Measurements from ENCODE around the gene SYNDIG1. TPM values are rescaled to one million over a fixed set of nuclear protein-coding genes. Genes with fewer than 3 reads are reported as not detected.

Gene SYNDIG1
- polyA plus RNA-seq, 1 donor from 2014 or later = 0.22 TPM

DNA sequence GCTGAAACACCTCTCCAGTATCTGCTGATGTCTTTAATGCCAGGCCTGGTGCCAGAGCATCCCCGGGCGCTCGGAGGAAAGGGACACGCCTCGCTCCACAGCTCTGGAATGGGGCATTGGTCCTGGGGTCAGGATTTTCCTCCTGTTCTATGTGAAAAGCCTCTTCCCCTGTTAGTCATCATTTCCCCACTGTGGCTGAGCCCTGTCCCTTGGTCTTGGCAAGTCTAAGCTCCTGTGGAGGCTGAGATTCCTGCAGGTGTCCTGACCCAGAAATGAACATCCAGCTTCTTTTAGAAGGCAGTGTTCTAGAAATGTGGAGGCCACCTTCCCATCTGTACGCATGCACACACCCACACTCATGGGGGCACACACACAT is 19.4 kb downstream of the SYNDIG1 start:
- no peaks in the 10 kb centered on the region for H3K79me2 ChIP-seq (replicated peaks; ENCODE audit: insufficient read depth, low read length)
- H3K4me3 ChIP-seq (ENCODE audit: low read length) = no peak overlapping the region
- no peak overlapping the region for H3K9ac ChIP-seq (ENCODE audit: low read length)
- TF ChIP-seq, protein P1, sequence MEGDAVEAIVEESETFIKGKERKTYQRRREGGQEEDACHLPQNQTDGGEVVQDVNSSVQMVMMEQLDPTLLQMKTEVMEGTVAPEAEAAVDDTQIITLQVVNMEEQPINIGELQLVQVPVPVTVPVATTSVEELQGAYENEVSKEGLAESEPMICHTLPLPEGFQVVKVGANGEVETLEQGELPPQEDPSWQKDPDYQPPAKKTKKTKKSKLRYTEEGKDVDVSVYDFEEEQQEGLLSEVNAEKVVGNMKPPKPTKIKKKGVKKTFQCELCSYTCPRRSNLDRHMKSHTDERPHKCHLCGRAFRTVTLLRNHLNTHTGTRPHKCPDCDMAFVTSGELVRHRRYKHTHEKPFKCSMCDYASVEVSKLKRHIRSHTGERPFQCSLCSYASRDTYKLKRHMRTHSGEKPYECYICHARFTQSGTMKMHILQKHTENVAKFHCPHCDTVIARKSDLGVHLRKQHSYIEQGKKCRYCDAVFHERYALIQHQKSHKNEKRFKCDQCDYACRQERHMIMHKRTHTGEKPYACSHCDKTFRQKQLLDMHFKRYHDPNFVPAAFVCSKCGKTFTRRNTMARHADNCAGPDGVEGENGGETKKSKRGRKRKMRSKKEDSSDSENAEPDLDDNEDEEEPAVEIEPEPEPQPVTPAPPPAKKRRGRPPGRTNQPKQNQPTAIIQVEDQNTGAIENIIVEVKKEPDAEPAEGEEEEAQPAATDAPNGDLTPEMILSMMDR (IDR thresholded peaks at IDR 0.05; ENCODE audit: poor library complexity, severe bottlenecking) = no peak
- TF ChIP-seq, protein P2, sequence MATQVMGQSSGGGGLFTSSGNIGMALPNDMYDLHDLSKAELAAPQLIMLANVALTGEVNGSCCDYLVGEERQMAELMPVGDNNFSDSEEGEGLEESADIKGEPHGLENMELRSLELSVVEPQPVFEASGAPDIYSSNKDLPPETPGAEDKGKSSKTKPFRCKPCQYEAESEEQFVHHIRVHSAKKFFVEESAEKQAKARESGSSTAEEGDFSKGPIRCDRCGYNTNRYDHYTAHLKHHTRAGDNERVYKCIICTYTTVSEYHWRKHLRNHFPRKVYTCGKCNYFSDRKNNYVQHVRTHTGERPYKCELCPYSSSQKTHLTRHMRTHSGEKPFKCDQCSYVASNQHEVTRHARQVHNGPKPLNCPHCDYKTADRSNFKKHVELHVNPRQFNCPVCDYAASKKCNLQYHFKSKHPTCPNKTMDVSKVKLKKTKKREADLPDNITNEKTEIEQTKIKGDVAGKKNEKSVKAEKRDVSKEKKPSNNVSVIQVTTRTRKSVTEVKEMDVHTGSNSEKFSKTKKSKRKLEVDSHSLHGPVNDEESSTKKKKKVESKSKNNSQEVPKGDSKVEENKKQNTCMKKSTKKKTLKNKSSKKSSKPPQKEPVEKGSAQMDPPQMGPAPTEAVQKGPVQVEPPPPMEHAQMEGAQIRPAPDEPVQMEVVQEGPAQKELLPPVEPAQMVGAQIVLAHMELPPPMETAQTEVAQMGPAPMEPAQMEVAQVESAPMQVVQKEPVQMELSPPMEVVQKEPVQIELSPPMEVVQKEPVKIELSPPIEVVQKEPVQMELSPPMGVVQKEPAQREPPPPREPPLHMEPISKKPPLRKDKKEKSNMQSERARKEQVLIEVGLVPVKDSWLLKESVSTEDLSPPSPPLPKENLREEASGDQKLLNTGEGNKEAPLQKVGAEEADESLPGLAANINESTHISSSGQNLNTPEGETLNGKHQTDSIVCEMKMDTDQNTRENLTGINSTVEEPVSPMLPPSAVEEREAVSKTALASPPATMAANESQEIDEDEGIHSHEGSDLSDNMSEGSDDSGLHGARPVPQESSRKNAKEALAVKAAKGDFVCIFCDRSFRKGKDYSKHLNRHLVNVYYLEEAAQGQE (IDR thresholded peaks at IDR 0.05; ENCODE audit: borderline replicate concordance) = no peak
- TF ChIP-seq SMC3 (conservative IDR thresholded peaks at IDR 0.05; ENCODE audit: poor library complexity) = no peak
- TF ChIP-seq RAD21 (conservative IDR thresholded peaks at IDR 0.05) = no peak
- no peak for TF ChIP-seq MXI1 (conservative IDR thresholded peaks at IDR 0.05; ENCODE audit: poor library complexity, severe bottlenecking)
- no peak for TF ChIP-seq EP300 (conservative IDR thresholded peaks at IDR 0.05; ENCODE audit: poor library complexity, severe bottlenecking)
- no peak for TF ChIP-seq POLR2AphosphoS5 (IDR thresholded peaks at IDR 0.05)
- no peak for TF ChIP-seq EZH2 (IDR thresholded peaks at IDR 0.05; ENCODE audit: borderline replicate concordance, insufficient read depth, low read length, poor library complexity, severe bottlenecking)
- no peak for TF ChIP-seq TAF1 (IDR thresholded peaks at IDR 0.05; ENCODE audit: low read depth)
- H3K36me3 ChIP-seq (ENCODE audit: insufficient read depth, low read length) = no peaks in the 10 kb centered on the region
- H3K9me2 ChIP-seq (ENCODE audit: insufficient read depth, low read length) = no peaks in the 10 kb centered on the region
- no peaks in the 10 kb centered on the region for H3F3A ChIP-seq (ENCODE audit: insufficient read depth, low read length, poor library complexity, severe bottlenecking)
- H3K4me2 ChIP-seq (ENCODE audit: low read length) = no peak overlapping the region
- H2AFZ ChIP-seq (ENCODE audit: low read depth, low read length) = no peak overlapping the region
- H3K9me3 ChIP-seq (ENCODE audit: low read length) = no peaks in the 10 kb centered on the region
- no peaks in the 10 kb centered on the region for H3K27me3 ChIP-seq (ENCODE audit: insufficient read depth, low read depth, low read length)
- no peak overlapping the region for H3K27ac ChIP-seq (ENCODE audit: low read length)
- H4K20me1 ChIP-seq (ENCODE audit: insufficient read depth) = no peaks in the 10 kb centered on the region

DNA sequence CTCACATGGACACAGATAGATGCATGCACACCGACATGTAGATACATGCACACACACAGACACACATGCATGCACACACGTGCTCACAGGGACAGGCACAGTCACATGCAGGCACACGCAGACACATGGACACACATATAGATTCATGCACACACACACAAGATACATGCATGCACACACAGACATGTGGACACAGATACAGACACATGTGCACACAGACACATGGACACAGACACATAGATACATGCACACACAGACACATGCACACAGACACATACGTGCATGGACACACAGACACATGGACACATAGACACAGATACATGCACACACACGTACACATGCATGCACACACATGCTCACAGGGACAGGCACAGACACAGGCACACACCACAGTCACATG is 19.8 kb downstream of the SYNDIG1 start:
- no peaks in the 10 kb centered on the region for H3K27me3 ChIP-seq (ENCODE audit: insufficient read depth, low read depth, low read length)
- H2AFZ ChIP-seq (ENCODE audit: low read depth, low read length) = no peak overlapping the region
- no peak overlapping the region for H3K9ac ChIP-seq (ENCODE audit: low read length)
- H3K36me3 ChIP-seq (ENCODE audit: insufficient read depth, low read length) = no peaks in the 10 kb centered on the region
- H3K9me3 ChIP-seq (ENCODE audit: low read length) = no peaks in the 10 kb centered on the region
- no peak overlapping the region for H3K4me2 ChIP-seq (ENCODE audit: low read length)
- no peak overlapping the region for H3K4me3 ChIP-seq (ENCODE audit: low read length)
- no peaks in the 10 kb centered on the region for H3K79me2 ChIP-seq (replicated peaks; ENCODE audit: insufficient read depth, low read length)
- no peaks in the 10 kb centered on the region for H4K20me1 ChIP-seq (ENCODE audit: insufficient read depth)
- no peaks in the 10 kb centered on the region for H3F3A ChIP-seq (ENCODE audit: insufficient read depth, low read length, poor library complexity, severe bottlenecking)
- TF ChIP-seq SMC3 (conservative IDR thresholded peaks at IDR 0.05; ENCODE audit: poor library complexity) (no peak), TAF1 (IDR thresholded peaks at IDR 0.05; ENCODE audit: low read depth) (no peak), EZH2 (IDR thresholded peaks at IDR 0.05; ENCODE audit: borderline replicate concordance, insufficient read depth, low read length, poor library complexity, severe bottlenecking) (no peak), EP300 (conservative IDR thresholded peaks at IDR 0.05; ENCODE audit: poor library complexity, severe bottlenecking) (no peak), MXI1 (conservative IDR thresholded peaks at IDR 0.05; ENCODE audit: poor library complexity, severe bottlenecking) (no peak), RAD21 (conservative IDR thresholded peaks at IDR 0.05) (no peak), POLR2AphosphoS5 (IDR thresholded peaks at IDR 0.05) (no peak)
- TF ChIP-seq, protein P1 (IDR thresholded peaks at IDR 0.05; ENCODE audit: poor library complexity, severe bottlenecking) = no peak
- TF ChIP-seq, protein P2 (IDR thresholded peaks at IDR 0.05; ENCODE audit: borderline replicate concordance) = no peak
- H3K9me2 ChIP-seq (ENCODE audit: insufficient read depth, low read length) = no peaks in the 10 kb centered on the region
- H3K27ac ChIP-seq (ENCODE audit: low read length) = no peak overlapping the region
